Neuronal stem cell (in vitro differentiated cells): ENCODE measurements around the gene LRRD1.
"Not testable (repeated sequence)": the region's sequence is repeated elsewhere in the genome, so short reads cannot be mapped to it uniquely, and the experiment has no call there.

Experiments used
- DNase-seq: peaks from one replicate; pipeline ENCODE4 v3.0.0-alpha.2; 2013; ENCODE audit warnings: low spot score
- H2AFZ ChIP-seq: one replicate; pipeline ENCODE4 v1.6.1; 2013; ENCODE audit warnings: mild to moderate bottlenecking, low read length, inconsistent platforms
- H2AK5ac ChIP-seq: 2 replicates; pipeline ENCODE4 v1.6.1; 2013; ENCODE audit warnings: low read depth, mild to moderate bottlenecking, inconsistent platforms, low read length, moderate library complexity, mixed read lengths
- H2BK120ac ChIP-seq: 2 replicates; pipeline ENCODE4 v1.6.1; 2013; ENCODE audit warnings: low read depth, mild to moderate bottlenecking, inconsistent platforms, low read length, moderate library complexity, mixed read lengths
- H2BK12ac ChIP-seq: one replicate; pipeline ENCODE4 v1.6.1; 2013; ENCODE audit warnings: low read length, inconsistent platforms
- H2BK15ac ChIP-seq: 2 replicates; pipeline ENCODE4 v1.6.1; 2013; ENCODE audit warnings: mild to moderate bottlenecking, low read length, inconsistent platforms, mixed read lengths
- H2BK5ac ChIP-seq: one replicate; pipeline ENCODE4 v1.6.1; 2013; ENCODE audit warnings: inconsistent platforms, mild to moderate bottlenecking, low read length, moderate library complexity
- H3K14ac ChIP-seq: one replicate; pipeline ENCODE4 v1.6.1; 2013; ENCODE audit warnings: low read length, inconsistent platforms
- H3K18ac ChIP-seq: 2 replicates; pipeline ENCODE4 v1.6.1; 2013; ENCODE audit warnings: low read length, inconsistent platforms
- H3K23ac ChIP-seq: 2 replicates; pipeline ENCODE4 v1.6.1; 2013; ENCODE audit warnings: low read depth, mild to moderate bottlenecking, mixed read lengths, low read length, inconsistent platforms; ENCODE audit not compliant: poor library complexity
- H3K27ac ChIP-seq: replicated peaks from 3 replicates; pipeline ENCODE4 v1.5.1; 2013; ENCODE audit warnings: low read length, inconsistent platforms
- H3K27me3 ChIP-seq, 3 experiments: 2 replicates each; pipeline ENCODE4 v1.6.1; 2013; ENCODE audit warnings: low read length in 3 of 3, mild to moderate bottlenecking in 2 of 3, inconsistent platforms in 1 of 3, low read depth in 1 of 3, mixed read lengths in 1 of 3, moderate library complexity in 1 of 3; ENCODE audit not compliant: control insufficient read depth in 3 of 3, insufficient read depth in 3 of 3
- H3K36me3 ChIP-seq, 2 donors: replicated peaks in 1 of 2; 2 replicates each; pipeline ENCODE4 v1.6.1; 2013; ENCODE audit warnings: low read length in 2 of 2; ENCODE audit not compliant: control insufficient read depth in 2 of 2, insufficient read depth in 2 of 2
- H3K4ac ChIP-seq: 2 replicates; pipeline ENCODE4 v1.6.1; 2013; ENCODE audit warnings: inconsistent platforms, mild to moderate bottlenecking, low read length, moderate library complexity
- H3K4me1 ChIP-seq, 2 donors: 1 replicate in 1 of 2; 2 replicates in 1 of 2; pipeline ENCODE4 v1.6.1; 2013; ENCODE audit warnings: low read length in 2 of 2, low read depth in 1 of 2; ENCODE audit not compliant: control insufficient read depth in 2 of 2, insufficient read depth in 1 of 2
- H3K4me2 ChIP-seq: one replicate; pipeline ENCODE4 v1.6.1; 2013; ENCODE audit warnings: mild to moderate bottlenecking, low read length, inconsistent platforms; ENCODE audit not compliant: insufficient read depth, poor library complexity, severe bottlenecking
- H3K4me3 ChIP-seq, 2 donors: 2 replicates each; pipeline ENCODE4 v1.5.1; 2013; ENCODE audit warnings: low read length in 2 of 2, mild to moderate bottlenecking in 2 of 2, inconsistent platforms in 1 of 2, moderate library complexity in 1 of 2
- H3K79me1 ChIP-seq: one replicate; pipeline ENCODE4 v1.6.1; 2013; ENCODE audit warnings: low read depth, mild to moderate bottlenecking, inconsistent platforms, low read length, moderate library complexity
- H3K9ac ChIP-seq: one replicate; pipeline ENCODE4 v1.6.1; 2013; ENCODE audit warnings: mild to moderate bottlenecking, low read depth, low read length, inconsistent platforms; ENCODE audit not compliant: poor library complexity
- H3K9me3 ChIP-seq, 2 donors: replicated peaks in 1 of 2; 2 replicates each; pipeline versions ENCODE3 to v1.6.1; 2013; ENCODE audit warnings: low read length in 2 of 2, mild to moderate bottlenecking in 2 of 2, inconsistent platforms in 1 of 2, low read depth in 1 of 2, mixed read lengths in 1 of 2, moderate library complexity in 1 of 2; ENCODE audit not compliant: control insufficient read depth in 2 of 2, insufficient read depth in 1 of 2
- H4K8ac ChIP-seq: one replicate; pipeline ENCODE4 v1.6.1; 2013; ENCODE audit warnings: low read depth, mild to moderate bottlenecking, inconsistent platforms, low read length, moderate library complexity
- H4K91ac ChIP-seq: one replicate; pipeline ENCODE4 v1.6.1; 2013; ENCODE audit warnings: low read length, low read depth, mild to moderate bottlenecking, inconsistent platforms; ENCODE audit not compliant: poor library complexity
- WGBS, 2 donors: extraction: QIAGEN DNeasy Blood & Tissue Kit; methylation state at CpG; one replicate each; pipeline ENCODE4 v1.1.7; 2013; ENCODE audit warnings: missing lambda C conversion rate in 2 of 2, mixed read lengths in 1 of 2; ENCODE audit not compliant: insufficient read length in 2 of 2, insufficient replicate concordance in 1 of 2; ENCODE audit errors: extremely low coverage in 2 of 2; 5-methylcytosine and 5-hydroxymethylcytosine counted together

The LRRD1 gene

GRCh38 chr7:92155108-92155739, 23.7 kb downstream of the LRRD1 start:
- Histone ChIP-seq H3K9me3 (no peaks in the 10 kb centered on the region), H3K27ac (no peak overlapping the region), H3K4me3 (no peak overlapping the region), H2BK120ac (no peak overlapping the region), H3K14ac (no peak overlapping the region), H4K91ac (no peak overlapping the region), H3K79me1 (no peaks in the 10 kb centered on the region), H3K27me3 (no peaks in the 10 kb centered on the region), H3K9ac (no peak overlapping the region), H3K36me3 (no peaks in the 10 kb centered on the region), H3K4me2 (no peak overlapping the region), H3K4me1 (no peaks in the 10 kb centered on the region), H2AFZ (no peak overlapping the region), H2BK15ac (no peak overlapping the region), H4K8ac (no peak overlapping the region), H2BK5ac (no peak overlapping the region), H3K18ac (no peak overlapping the region), H3K4ac (no peak overlapping the region), H2BK12ac (no peak overlapping the region), H3K23ac (no peak overlapping the region), H2AK5ac (no peak overlapping the region)
- no peak for DNase-seq
- WGBS, 2 donors = no CpG with 5 or more reads among the region's 1 CpG

GRCh38 chr7:92150450-92151017, 28.4 kb downstream of the LRRD1 start:
- no peak for DNase-seq
- no peak overlapping the region for H3K4me2 ChIP-seq
- no peak overlapping the region for H2BK15ac ChIP-seq
- H3K27me3 ChIP-seq = no peaks in the 10 kb centered on the region
- H3K4me3 ChIP-seq = no peak overlapping the region
- H4K8ac ChIP-seq = no peak overlapping the region
- no peak overlapping the region for H2AFZ ChIP-seq
- no peak overlapping the region for H3K4ac ChIP-seq
- H3K79me1 ChIP-seq = no peaks in the 10 kb centered on the region
- WGBS, 2 donors = no CpG with 5 or more reads among the region's 1 CpG
- H3K18ac ChIP-seq = no peak overlapping the region
- H2BK120ac ChIP-seq = no peak overlapping the region
- no peak overlapping the region for H3K14ac ChIP-seq
- no peak overlapping the region for H2AK5ac ChIP-seq
- H4K91ac ChIP-seq = no peak overlapping the region
- no peak overlapping the region for H2BK12ac ChIP-seq
- no peak overlapping the region for H3K23ac ChIP-seq
- no peak overlapping the region for H3K27ac ChIP-seq
- H3K36me3 ChIP-seq = no peaks in the 10 kb centered on the region
- H3K4me1 ChIP-seq = no peaks in the 10 kb centered on the region
- no peak overlapping the region for H3K9ac ChIP-seq
- no peak overlapping the region for H2BK5ac ChIP-seq
- no peaks in the 10 kb centered on the region for H3K9me3 ChIP-seq

GRCh38 chr7:92149736-92150239, 29.2 kb downstream of the LRRD1 start:
- Histone ChIP-seq H3K18ac (no peak overlapping the region), H4K8ac (no peak overlapping the region)
- WGBS, 2 donors = no CpG with 5 or more reads among the region's 5 CpGs

GRCh38 chr7:92143192-92143880, 35.6 kb downstream of the LRRD1 start:
- not testable (repeated sequence) for H4K8ac ChIP-seq, H3K14ac ChIP-seq, H2AFZ ChIP-seq, H3K23ac ChIP-seq, H3K4me3 ChIP-seq, H3K36me3 ChIP-seq, H2BK12ac ChIP-seq, H2BK120ac ChIP-seq, H2AK5ac ChIP-seq, H3K18ac ChIP-seq, H3K4ac ChIP-seq, H3K9ac ChIP-seq, DNase-seq, H3K79me1 ChIP-seq, H3K27ac ChIP-seq, H4K91ac ChIP-seq, H3K9me3 ChIP-seq, H3K4me1 ChIP-seq, H2BK15ac ChIP-seq, H3K27me3 ChIP-seq, H3K4me2 ChIP-seq, H2BK5ac ChIP-seq
- WGBS, 2 donors = no CpG with 5 or more reads among the region's 50 CpGs

More at GRCh38 chr7:92149736-92150239, 29.2 kb downstream of the LRRD1 start:
- H2AK5ac ChIP-seq = no peak overlapping the region
- H3K9ac ChIP-seq = no peak overlapping the region
- H2BK15ac ChIP-seq = no peak overlapping the region
- H3K4me3 ChIP-seq = no peak overlapping the region
- no peak overlapping the region for H2BK120ac ChIP-seq
- no peaks in the 10 kb centered on the region for H3K27me3 ChIP-seq
- no peak overlapping the region for H3K4me2 ChIP-seq
- H2BK5ac ChIP-seq = no peak overlapping the region
- no peak overlapping the region for H3K14ac ChIP-seq
- no peak overlapping the region for H3K27ac ChIP-seq
- no peaks in the 10 kb centered on the region for H3K4me1 ChIP-seq
- no peaks in the 10 kb centered on the region for H3K79me1 ChIP-seq
- no peak overlapping the region for H3K4ac ChIP-seq
- H3K23ac ChIP-seq = no peak overlapping the region
- no peak overlapping the region for H2BK12ac ChIP-seq
- no peaks in the 10 kb centered on the region for H3K9me3 ChIP-seq
- H4K91ac ChIP-seq = no peak overlapping the region
- no peak for DNase-seq
- H3K36me3 ChIP-seq = no peaks in the 10 kb centered on the region
- H2AFZ ChIP-seq = no peak overlapping the region
